HepG2 (cell line): ENCODE data around the gene SEC14L1. TPM values are rescaled to one million over a fixed set of nuclear protein-coding genes. Genes with fewer than 3 reads are reported as not detected.

ENCODE experiments used
- AGO2 ChIP-seq: fragments of 200-400 bp; formaldehyde crosslinking; optimal IDR thresholded peaks from 2 replicates; pipeline ENCODE3; 2017; ENCODE audit warnings: mild to moderate bottlenecking, low read depth, low read length, moderate library complexity
- ATF5 ChIP-seq: sonication (generic); formaldehyde crosslinking; IDR thresholded peaks from 2 replicates; pipeline ENCODE4 v1.4.0; 2020; ENCODE audit warnings: mild to moderate bottlenecking, low read depth, missing genetic modification reagents
- CREB1 ChIP-seq, 2 experiments: fragments of 450-650 bp in 1 of 2; IDR thresholded peaks; 2 replicates each; pipeline ENCODE4 v1.6.1; 2016 to 2017; ENCODE audit warnings: control low read depth in 1 of 2, mild to moderate bottlenecking in 1 of 2, missing compliant biosample characterization in 1 of 2, missing genetic modification characterization in 1 of 2
- KMT2A ChIP-seq: sonication (generic); formaldehyde crosslinking; IDR thresholded peaks from 2 replicates; pipeline ENCODE4 v1.4.0; 2020; ENCODE audit warnings: missing genetic modification reagents
- MAZ ChIP-seq, 2 experiments: sonication (generic) in 1 of 2; formaldehyde crosslinking in 1 of 2; IDR thresholded peaks; 2 replicates each; pipeline versions ENCODE4 v1.5.0 to v1.6.1; 2012 to 2020; ENCODE audit warnings: low read depth in 2 of 2, mild to moderate bottlenecking in 2 of 2, borderline replicate concordance in 1 of 2, improper control_type of control experiment in 1 of 2, low read length in 1 of 2, missing genetic modification reagents in 1 of 2, moderate library complexity in 1 of 2
- MTF2 ChIP-seq: sonication (generic); formaldehyde crosslinking; IDR thresholded peaks from 2 replicates; pipeline ENCODE4 v1.5.0; 2020; ENCODE audit warnings: missing genetic modification reagents, borderline replicate concordance
- NFATC3 ChIP-seq: sonication (generic); formaldehyde crosslinking; IDR thresholded peaks from 2 replicates; pipeline ENCODE4 v1.5.1; 2020; ENCODE audit warnings: mild to moderate bottlenecking, missing genetic modification reagents
- PREB ChIP-seq: sonication (generic); formaldehyde crosslinking; IDR thresholded peaks from 2 replicates; pipeline ENCODE4 v1.4.0; 2020; ENCODE audit warnings: missing genetic modification reagents
- RBM22 ChIP-seq: fragments of 200-400 bp; formaldehyde crosslinking; optimal IDR thresholded peaks from 2 replicates; pipeline ENCODE3; 2017; ENCODE audit warnings: mild to moderate bottlenecking, low read length, moderate library complexity
- REL ChIP-seq: sonication (generic); formaldehyde crosslinking; conservative IDR thresholded peaks from 2 replicates; pipeline ENCODE4 v1.8.0; 2022; ENCODE audit warnings: mild to moderate bottlenecking, missing genetic modification reagents, moderate library complexity
- RNF2 ChIP-seq: fragments of 450-650 bp; conservative IDR thresholded peaks from 2 replicates; pipeline ENCODE4 v1.6.1; 2016; ENCODE audit warnings: low read depth
- TIGD3 ChIP-seq: sonication (generic); formaldehyde crosslinking; IDR thresholded peaks from 2 replicates; pipeline ENCODE4 v1.5.1; 2020; ENCODE audit warnings: mild to moderate bottlenecking, missing genetic modification reagents, borderline replicate concordance
- ZBTB21 ChIP-seq: sonication (generic); formaldehyde crosslinking; IDR thresholded peaks from 2 replicates; pipeline ENCODE4 v1.4.0; 2020; ENCODE audit warnings: missing genetic modification reagents
- ZBTB3 ChIP-seq: sonication (generic); formaldehyde crosslinking; IDR thresholded peaks from 2 replicates; pipeline ENCODE4 v1.4.0; 2020; ENCODE audit warnings: low read depth, mild to moderate bottlenecking, moderate library complexity, missing genetic modification reagents, borderline replicate concordance
- ZFAT ChIP-seq: sonication (generic); formaldehyde crosslinking; conservative IDR thresholded peaks from 2 replicates; pipeline ENCODE4 v1.8.1; 2023; ENCODE audit warnings: missing genetic modification reagents, inconsistent platforms
- ZFP37 ChIP-seq: sonication (generic); formaldehyde crosslinking; IDR thresholded peaks from 2 replicates; pipeline ENCODE4 v1.4.0; 2020; ENCODE audit warnings: missing genetic modification reagents, borderline replicate concordance
- ZMAT3 ChIP-seq: sonication (generic); formaldehyde crosslinking; conservative IDR thresholded peaks from 2 replicates; pipeline ENCODE4 v1.7.0; 2021; ENCODE audit warnings: missing genetic modification reagents
- ZNF124 ChIP-seq: sonication (generic); formaldehyde crosslinking; IDR thresholded peaks from 2 replicates; pipeline ENCODE4 v1.4.0; 2020; ENCODE audit warnings: missing genetic modification reagents
- ZNF557 ChIP-seq: sonication (generic); formaldehyde crosslinking; IDR thresholded peaks from 2 replicates; pipeline ENCODE4 v1.4.0; 2020; ENCODE audit warnings: missing genetic modification reagents
- ZNF567 ChIP-seq: sonication (generic); formaldehyde crosslinking; IDR thresholded peaks from 2 replicates; pipeline ENCODE4 v1.8.1; 2023; ENCODE audit warnings: mild to moderate bottlenecking, missing genetic modification reagents, borderline replicate concordance
- ZSCAN9 ChIP-seq: IDR thresholded peaks from 2 replicates; pipeline ENCODE4 v1.6.1; 2016; ENCODE audit warnings: borderline replicate concordance
- polyA plus RNA-seq, 8 experiments: library from polyadenylated mRNA; depleted of rRNA in 3 of 8; stranded (reverse) in 7 of 8; unstranded in 1 of 8; fragments of >200 nt; fragmentation: Illumina TruSeq in 4 of 8; extraction: Trizol in 4 of 8; gene quantifications; 2 replicates each; pipeline versions ENCODE4 v1.2.1 to v1.2.3, GENCODE V29; 2011 to 2016; ENCODE audit warnings: low read depth in 4 of 8, missing spikeins in 1 of 8, mixed read lengths in 1 of 8; ENCODE audit not compliant: insufficient read depth in 1 of 8
- total RNA-seq, 5 experiments: library from RNA; depleted of rRNA; stranded (reverse); fragments of >200 nt; fragmentation: Illumina TruSeq; extraction: Trizol; gene quantifications; 2 replicates each; pipeline ENCODE4 v1.2.3, GENCODE V29; 2016; ENCODE audit warnings: low read depth in 1 of 5
- TF ChIP-seq, protein P1 (sequence below): sonication (generic); formaldehyde crosslinking; conservative IDR thresholded peaks from 2 replicates; pipeline ENCODE4 v1.4.0; 2020; ENCODE audit warnings: missing genetic modification reagents
- TF ChIP-seq, protein P2 (sequence below): sonication (generic); formaldehyde crosslinking; IDR thresholded peaks from 2 replicates; pipeline ENCODE4 v1.4.0; 2020; ENCODE audit warnings: mild to moderate bottlenecking, missing genetic modification reagents
- TF ChIP-seq, protein P3 (sequence below): sonication (generic); formaldehyde crosslinking; IDR thresholded peaks from 2 replicates; pipeline ENCODE4 v1.4.0; 2020; ENCODE audit warnings: mild to moderate bottlenecking, missing genetic modification reagents

The SEC14L1 gene
- total and polyA plus RNA-seq, 2 of the 13 experiments (the other 11 are each of a cell fraction or from before 2014, with no cell fraction given) = 26.3 to 43.9 TPM

DNA sequence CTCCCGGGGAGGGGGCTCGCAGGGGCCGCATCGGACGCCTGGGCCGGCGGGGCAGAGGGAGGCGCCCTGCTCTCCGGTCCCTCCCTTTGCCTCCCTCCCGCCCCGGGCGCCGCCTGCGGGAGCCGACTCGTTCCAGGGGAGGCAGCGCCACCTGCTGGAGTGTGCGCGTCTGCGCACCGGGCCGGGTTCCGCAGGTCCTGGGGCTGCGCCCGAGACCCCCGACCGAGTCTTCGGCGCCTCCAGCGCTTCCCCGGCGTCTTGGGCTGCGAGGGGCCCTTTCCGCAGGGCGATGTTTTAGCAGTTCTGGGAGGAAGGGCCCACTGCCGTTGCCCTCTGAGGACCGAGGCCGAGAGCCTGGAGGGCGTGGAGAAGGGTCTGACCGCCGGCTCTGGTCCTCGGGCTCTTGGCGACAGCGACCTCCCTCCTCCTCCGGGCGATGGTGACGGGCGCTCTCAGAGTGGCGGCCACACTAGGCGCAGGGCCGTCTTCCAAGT, 106.3 kb downstream of the SEC14L1 start (continued):
- TF ChIP-seq, protein P1, sequence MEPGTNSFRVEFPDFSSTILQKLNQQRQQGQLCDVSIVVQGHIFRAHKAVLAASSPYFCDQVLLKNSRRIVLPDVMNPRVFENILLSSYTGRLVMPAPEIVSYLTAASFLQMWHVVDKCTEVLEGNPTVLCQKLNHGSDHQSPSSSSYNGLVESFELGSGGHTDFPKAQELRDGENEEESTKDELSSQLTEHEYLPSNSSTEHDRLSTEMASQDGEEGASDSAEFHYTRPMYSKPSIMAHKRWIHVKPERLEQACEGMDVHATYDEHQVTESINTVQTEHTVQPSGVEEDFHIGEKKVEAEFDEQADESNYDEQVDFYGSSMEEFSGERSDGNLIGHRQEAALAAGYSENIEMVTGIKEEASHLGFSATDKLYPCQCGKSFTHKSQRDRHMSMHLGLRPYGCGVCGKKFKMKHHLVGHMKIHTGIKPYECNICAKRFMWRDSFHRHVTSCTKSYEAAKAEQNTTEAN (CRISPR knock-in tag) = no peak
- TF ChIP-seq ZNF557 (CRISPR knock-in tag) = no peak
- no peak for TF ChIP-seq RNF2
- no peak for TF ChIP-seq CREB1 (IDR thresholded peaks at IDR 0.05)
- no peak for TF ChIP-seq CREB1 (CRISPR knock-in tag; IDR thresholded peaks at IDR 0.05)
- no peak for TF ChIP-seq AGO2
- TF ChIP-seq ZFP37 (CRISPR knock-in tag) = no peak
- TF ChIP-seq TIGD3 = no peak
- TF ChIP-seq ZSCAN9 (CRISPR knock-in tag) = no peak
- no peak for TF ChIP-seq REL (CRISPR knock-in tag)
- no peak for TF ChIP-seq NFATC3
- no peak for TF ChIP-seq ZBTB21 (CRISPR knock-in tag)
- peak; percentile 99 for TF ChIP-seq MTF2 (CRISPR knock-in tag)
- TF ChIP-seq PREB (CRISPR knock-in tag) = no peak
- TF ChIP-seq ZMAT3 (CRISPR knock-in tag) = no peak
- TF ChIP-seq ZBTB3 (CRISPR knock-in tag) = no peak
- TF ChIP-seq ZNF124 (CRISPR knock-in tag) = 0 out of 2 replicates have a peak, but pooled peaks have one; percentile 59
- peak; percentile 89 for TF ChIP-seq MAZ (IDR thresholded peaks at IDR 0.05; ENCODE audit: borderline replicate concordance, low read depth, low read length)
- TF ChIP-seq MAZ (CRISPR knock-in tag; IDR thresholded peaks at IDR 0.05; ENCODE audit: low read depth) = peak; percentile 97
- TF ChIP-seq ZFAT (CRISPR knock-in tag) = no peak
- TF ChIP-seq ATF5 (CRISPR knock-in tag) = peak; percentile 70; the same call in 1 of the 2 replicates
- peak; percentile 39; the same call in 1 of the 2 replicates for TF ChIP-seq ZNF567 (CRISPR knock-in tag)
- no peak for TF ChIP-seq RBM22
- TF ChIP-seq, protein P2, sequence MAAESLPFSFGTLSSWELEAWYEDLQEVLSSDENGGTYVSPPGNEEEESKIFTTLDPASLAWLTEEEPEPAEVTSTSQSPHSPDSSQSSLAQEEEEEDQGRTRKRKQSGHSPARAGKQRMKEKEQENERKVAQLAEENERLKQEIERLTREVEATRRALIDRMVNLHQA (CRISPR knock-in tag) = no peak
- TF ChIP-seq, protein P3, sequence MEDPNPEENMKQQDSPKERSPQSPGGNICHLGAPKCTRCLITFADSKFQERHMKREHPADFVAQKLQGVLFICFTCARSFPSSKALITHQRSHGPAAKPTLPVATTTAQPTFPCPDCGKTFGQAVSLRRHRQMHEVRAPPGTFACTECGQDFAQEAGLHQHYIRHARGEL (CRISPR knock-in tag) = peak; percentile 59; the same call in 1 of the 2 replicates
- TF ChIP-seq KMT2A = peak; percentile 38; the same call in 1 of the 2 replicates
